IPS DF 19.7 (cell line): ENCODE results near the gene ATP6V1F.

Experiments used
- DNase-seq: peaks from one replicate; pipeline ENCODE4 v3.0.0-alpha.2; 2013; ENCODE audit warnings: low read depth, low spot score

ATP6V1F gene

DNA sequence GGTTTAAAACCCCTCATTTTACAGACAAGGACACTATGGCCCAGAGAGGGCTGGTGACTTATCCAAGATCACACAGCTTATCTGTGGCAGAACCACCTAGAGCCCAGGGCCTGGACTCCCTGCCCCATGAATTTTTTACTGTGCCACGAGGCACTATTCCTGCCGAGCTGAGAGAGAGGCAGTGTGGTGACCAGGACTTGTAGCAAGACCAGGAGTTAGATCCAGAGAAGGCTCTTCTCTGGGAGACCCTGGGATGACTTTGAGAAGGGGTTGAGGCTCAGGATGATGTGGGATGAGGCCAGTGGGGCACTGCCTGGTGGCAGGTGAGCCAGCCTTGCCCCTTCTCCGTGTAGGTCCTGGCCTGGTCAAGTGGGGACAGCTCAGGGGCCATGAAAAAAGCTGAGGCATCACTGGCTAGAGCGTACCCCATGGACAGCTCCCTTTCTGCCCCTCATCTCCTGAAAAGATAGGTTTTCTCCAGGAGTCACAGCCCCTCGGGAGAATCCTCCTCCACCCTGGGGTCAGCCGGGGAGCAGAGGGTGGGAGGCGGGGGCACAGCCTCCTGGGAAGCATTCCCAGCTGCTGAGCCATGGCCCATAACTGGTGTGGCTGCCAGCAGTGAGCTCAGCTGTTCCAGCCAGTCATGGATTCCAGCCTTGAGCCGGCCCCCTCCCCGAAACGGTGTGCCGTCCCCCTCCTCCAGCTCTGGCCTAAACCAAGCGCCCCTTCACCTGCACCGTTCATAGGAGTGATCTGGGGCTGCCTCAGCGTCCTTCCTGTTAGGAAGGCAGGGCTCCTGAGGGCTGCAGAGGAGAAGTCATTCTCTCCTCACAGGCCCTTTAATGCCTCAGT is 26.6 kb upstream of the ATP6V1F start:
- no peak for DNase-seq

DNA sequence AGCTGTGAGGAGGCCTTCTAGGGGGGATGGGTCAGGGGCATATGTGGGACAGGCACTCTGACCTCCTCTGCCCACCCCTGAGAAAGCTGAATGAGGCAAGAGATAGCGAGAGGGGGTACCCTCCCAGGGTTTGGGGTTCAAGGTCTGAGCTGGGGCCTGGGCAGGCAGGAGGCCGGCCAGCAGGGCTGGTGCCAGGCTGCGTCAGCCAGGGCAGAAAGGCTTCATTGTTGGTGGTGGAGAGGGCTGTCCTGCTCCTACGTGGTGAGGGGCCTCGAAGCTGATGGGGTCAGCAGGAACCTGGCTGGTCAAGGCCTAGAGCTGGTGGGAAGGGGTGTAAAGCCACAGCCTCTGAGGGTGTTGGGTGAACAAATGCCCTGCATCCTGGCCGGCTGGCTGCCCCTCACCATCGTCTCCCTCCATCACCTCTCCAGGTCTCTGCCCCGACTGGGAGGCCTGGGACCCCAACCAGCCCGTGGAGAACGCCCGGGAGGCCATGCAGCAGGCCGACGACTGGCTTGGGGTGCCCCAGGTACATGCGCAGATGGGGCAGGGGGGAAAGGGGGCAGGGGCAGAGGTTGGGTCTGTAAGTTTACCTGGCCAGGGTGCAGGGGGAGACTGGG is 25.8 kb upstream of the ATP6V1F start:
- DNase-seq, result no peak

DNA sequence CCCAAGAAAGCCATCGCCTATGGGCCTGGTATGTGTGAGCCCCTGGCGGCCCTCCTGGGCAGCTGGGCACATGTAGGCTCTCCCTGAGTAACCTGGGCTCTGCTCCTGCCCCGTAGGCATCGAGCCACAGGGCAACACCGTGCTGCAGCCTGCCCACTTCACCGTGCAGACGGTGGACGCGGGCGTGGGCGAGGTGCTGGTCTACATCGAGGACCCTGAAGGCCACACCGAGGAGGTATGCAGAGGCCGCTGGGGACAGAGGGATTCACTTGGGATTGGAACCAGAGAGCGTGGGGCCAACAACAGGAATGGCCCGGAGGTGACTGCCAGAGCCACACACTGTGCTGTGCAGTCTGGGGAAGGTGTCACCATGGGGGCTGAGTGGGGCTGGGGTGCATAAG is 25.1 kb upstream of the ATP6V1F start:
- DNase-seq, result no peak

DNA sequence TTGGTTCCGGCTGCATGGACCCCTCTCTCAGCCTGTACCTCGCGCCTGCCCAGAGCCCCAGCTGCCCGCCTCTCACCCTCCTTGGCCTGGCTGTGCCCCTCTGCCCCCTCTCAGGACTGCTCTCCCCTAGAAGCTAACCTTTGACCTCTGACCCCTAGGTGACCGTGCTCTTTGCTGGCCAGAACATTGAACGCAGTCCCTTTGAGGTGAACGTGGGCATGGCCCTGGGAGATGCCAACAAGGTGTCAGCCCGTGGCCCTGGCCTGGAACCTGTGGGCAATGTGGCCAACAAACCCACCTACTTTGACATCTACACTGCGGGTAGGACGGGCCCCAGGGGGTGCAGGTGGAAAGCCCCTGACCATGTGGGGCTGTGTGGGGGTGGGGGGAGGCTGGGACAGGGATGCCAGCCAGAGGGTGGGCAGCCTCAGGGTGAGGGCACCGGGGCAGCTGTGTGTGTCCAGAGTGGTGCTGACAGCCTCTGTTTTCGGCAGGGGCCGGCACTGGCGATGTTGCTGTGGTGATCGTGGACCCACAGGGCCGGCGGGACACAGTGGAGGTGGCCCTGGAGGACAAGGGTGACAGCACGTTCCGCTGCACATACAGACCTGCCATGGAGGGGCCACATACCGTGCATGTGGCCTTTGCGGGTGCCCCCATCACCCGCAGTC is 24.4 kb upstream of the ATP6V1F start:
- no peak for DNase-seq

DNA sequence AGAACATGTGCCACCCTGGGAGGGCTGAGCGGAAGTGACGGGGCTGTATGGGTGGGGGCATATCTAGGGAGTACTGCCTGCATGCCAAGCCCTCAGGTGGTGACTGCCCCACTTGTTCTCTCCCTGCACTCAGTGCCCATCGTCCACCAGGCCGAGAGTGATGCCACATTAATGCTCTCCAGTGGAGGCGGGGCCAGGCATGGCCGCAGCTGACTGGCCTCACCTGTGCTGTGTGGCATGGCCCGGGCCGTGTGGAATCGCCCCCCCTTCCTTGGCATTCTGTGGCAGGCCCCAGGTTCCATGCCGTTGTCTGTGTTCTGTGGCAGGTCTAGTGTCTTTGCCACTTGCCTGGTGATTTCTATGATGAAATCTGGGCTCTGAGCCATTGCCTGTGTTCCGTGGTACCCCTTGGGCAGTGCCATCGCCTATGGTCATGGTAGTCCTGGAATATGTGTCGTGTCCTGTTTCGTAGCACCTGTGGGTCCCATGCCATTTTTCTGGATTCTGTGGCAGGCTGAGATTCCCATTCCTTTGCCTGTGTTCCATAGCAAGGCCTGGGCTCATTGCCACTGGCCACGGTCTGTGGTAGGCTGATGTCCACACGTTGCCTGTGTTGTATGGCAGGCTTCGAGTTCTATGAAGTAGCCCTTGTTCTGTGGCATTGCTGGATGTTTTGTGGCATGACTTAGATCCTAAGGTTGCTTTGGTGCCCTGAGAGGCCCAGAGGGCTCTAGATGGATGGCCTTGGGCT is 23.5 kb upstream of the ATP6V1F start:
- DNase-seq, result no peak

DNA sequence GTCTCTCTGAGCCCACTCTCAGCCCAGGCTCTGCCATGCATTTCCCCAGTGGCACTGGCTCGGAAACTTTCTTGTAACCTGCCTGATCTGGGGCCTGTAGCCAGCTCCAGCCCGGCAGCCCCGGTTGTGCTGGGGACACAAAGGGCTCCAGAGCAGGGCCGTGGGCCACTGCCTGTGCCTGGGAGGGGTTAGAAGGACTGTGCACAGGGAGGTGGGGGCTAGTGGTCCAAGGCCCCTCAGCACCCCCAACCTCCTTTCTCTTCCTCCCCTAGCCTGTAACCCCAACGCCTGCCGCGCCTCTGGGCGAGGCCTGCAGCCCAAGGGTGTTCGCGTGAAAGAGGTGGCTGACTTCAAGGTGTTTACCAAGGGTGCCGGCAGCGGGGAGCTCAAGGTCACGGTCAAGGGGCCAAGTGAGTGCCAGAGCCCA is 22.9 kb upstream of the ATP6V1F start:
- no peak for DNase-seq

DNA sequence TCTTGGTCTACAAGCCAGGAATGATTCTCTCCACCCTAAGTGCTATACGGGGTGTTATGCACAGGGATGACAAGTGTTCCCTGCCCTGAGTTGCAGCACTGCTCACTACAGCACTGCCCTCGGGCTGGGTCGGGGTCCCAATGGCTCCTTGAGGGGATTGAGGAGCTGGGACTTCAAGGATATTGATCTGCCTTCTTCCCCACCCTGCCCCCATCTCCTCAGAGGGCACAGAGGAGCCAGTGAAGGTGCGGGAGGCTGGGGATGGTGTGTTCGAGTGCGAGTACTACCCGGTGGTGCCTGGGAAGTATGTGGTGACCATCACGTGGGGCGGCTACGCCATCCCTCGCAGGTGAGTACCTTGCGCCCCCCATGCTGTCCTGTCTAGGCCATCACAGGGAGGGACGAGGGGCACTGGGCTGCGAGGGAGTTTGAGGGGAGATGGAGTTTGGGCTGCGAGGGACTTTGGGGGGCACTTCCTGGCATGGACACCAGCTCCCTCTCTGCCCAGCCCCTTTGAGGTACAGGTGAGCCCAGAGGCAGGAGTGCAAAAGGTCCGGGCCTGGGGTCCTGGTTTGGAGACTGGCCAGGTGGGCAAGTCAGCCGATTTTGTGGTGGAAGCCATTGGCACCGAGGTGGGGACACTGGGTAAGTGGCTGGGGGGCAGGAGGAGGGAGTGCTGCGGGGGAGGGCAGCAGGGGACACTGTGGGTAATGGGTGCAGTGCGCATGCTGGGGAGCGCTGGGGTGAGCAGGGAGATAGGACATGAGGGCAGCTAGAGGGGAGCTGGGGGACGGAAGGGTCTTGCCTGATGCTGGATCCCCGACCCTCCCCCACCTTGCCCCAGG is 22.1 kb upstream of the ATP6V1F start:
- no peak for DNase-seq

DNA sequence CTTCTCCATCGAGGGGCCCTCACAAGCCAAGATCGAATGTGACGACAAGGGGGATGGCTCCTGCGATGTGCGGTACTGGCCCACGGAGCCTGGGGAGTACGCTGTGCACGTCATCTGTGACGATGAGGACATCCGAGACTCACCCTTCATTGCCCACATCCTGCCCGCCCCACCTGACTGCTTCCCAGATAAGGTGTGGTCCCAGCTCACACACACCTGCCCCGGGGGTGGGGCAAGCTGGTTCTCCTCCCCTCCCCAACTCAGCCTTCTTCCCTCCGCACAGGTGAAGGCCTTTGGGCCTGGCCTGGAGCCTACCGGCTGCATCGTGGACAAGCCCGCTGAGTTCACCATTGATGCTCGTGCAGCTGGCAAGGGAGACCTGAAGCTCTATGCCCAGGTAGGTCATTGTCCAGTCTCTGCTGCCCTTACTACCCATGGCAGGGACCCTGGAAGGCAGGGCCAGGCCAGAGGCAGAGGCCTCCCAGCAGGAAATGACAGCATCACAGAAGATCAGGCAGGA is 21.4 kb upstream of the ATP6V1F start:
- no peak for DNase-seq

DNA sequence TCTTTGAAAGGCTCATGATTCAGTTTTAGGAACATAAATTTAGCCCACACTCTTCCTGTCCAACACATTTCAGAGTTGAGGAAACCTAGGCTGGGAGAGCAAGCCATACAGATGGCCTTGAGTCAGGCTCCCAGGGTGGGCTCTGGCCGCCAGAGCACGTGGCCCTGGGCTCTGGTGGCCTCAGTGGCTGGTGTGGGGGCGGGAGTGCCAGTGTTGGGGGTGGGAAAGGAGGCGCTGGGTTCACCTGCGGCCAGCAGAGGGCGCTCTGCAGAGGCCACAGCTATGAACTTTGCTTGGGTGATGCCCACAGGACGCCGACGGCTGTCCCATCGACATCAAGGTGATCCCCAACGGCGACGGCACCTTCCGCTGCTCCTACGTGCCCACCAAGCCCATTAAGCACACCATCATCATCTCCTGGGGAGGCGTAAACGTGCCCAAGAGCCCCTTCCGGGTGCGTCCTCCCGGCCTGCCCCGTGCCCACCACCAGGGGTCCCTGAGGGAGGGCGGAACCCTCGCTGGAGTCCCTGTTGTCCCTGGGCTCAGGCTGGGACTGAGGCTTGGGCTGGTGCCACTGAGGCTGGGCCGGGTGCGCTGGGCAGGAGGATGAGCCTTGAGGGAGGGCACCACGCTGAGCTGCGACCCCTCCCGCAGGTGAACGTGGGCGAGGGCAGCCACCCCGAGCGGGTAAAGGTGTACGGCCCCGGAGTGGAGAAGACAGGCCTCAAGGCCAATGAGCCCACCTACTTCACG is 20.6 kb upstream of the ATP6V1F start:
- no peak for DNase-seq

DNA sequence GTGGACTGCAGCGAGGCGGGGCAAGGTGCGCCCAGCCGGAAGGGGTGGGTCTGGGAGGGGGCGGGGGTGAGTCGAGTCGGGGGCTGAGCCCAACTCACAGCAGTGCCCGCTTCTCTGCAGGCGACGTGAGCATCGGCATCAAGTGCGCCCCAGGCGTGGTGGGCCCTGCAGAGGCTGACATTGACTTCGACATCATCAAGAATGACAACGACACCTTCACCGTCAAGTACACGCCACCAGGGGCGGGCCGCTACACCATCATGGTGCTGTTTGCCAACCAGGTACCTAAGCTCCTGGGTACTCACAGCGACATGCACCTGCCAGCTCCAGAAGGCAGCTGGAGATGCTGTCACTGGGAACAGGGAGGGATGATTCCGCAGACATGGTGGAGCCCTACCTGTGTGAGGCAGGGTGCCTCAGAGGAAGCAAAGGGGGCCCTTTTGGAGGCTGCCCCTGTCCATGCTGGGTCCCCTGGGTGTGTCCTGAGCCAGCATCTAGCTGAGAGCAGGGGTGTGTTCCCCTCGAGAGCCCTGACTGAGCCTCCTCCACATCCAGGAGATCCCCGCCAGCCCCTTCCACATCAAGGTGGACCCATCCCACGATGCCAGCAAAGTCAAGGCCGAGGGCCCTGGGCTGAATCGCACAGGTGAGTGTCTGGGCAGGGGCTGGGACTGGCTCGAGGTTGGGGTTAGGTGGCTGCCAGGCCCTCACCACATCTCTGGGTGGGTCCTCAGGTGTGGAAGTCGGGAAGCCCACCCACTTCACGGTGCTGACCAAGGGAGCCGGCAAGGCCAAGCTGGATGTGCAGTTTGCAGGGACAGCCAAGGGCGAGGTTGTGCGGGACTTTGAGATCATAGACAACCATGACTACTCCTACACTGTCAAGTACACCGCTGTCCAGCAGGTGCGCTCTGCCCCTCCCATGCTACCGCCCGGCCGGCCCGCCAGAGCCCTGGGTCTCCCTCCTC is 19.7 kb upstream of the ATP6V1F start:
- no peak for DNase-seq

DNA sequence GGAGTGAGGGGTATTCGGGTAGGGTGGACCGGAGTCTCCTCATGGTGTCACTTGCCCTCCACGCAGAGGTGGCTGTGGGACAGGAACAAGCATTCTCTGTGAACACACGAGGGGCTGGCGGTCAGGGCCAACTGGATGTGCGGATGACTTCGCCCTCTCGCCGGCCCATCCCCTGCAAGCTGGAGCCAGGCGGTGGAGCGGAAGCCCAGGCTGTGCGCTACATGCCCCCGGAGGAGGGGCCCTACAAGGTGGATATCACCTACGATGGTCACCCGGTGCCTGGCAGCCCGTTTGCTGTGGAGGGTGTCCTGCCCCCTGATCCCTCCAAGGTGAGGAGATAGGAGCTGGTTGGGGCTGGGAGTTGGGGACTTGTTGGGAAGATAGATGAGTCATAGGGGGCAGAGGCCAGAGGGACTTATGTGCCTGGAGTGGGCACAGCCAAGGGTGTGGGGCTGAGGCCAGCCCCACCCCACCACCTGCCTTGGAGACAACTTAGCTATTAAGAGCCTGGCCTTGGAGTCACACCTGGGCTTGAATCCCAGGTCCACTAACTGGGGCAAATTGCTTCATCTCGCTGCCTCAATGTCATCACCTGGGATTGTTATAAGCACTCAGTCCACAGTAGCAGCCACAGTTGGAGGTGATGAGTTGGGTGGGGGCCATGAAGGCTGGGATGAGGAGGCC is 18.6 kb upstream of the ATP6V1F start:
- DNase-seq, result no peak

DNA sequence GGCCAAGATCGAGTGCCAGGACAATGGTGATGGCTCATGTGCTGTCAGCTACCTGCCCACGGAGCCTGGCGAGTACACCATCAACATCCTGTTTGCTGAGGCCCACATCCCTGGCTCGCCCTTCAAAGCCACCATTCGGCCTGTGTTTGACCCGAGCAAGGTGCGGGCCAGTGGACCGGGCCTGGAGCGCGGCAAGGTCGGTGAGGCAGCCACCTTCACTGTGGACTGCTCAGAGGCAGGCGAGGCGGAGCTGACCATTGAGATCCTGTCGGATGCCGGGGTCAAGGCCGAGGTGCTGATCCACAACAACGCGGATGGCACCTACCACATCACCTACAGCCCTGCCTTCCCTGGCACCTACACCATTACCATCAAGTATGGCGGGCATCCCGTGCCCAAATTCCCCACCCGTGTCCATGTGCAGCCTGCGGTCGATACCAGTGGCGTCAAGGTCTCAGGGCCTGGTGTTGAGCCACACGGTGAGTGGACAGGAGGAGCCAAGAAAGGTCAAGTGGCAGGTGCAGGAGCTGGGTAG is 17.8 kb upstream of the ATP6V1F start:
- DNase-seq, result no peak

DNA sequence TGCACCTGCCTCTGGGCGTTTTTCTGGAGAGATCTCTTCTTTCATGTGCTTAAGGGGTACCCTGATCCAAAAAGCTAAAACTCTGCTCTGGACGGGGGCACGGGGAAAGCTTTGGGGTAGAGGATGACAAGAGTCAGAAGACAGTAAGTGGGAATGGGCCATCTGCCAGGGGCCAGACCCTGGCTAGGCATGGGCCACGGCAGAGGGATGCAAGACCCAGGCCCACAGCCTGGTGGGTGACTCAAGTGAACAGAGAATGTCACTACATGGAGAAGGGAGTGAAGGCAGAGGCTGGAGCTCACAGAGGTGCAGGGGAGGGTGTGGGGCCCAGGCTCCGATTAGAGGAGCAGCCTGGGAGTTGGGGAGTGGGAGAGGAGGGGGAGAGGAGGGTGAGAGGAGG is 17.2 kb upstream of the ATP6V1F start:
- no peak for DNase-seq

DNA sequence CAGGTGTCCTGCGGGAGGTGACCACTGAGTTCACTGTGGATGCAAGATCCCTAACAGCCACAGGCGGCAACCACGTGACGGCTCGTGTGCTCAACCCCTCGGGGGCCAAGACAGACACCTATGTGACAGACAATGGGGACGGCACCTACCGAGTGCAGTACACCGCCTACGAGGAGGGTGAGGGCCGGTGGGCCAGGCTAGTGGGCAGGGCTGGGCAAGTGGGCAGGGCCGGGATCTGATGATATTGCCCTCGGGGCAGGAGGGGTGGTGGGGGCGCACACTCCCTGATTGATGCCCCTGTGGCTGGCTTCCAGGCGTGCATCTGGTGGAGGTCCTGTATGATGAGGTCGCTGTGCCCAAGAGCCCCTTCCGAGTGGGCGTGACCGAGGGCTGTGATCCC is 16.7 kb upstream of the ATP6V1F start:
- DNase-seq, result no peak

DNA sequence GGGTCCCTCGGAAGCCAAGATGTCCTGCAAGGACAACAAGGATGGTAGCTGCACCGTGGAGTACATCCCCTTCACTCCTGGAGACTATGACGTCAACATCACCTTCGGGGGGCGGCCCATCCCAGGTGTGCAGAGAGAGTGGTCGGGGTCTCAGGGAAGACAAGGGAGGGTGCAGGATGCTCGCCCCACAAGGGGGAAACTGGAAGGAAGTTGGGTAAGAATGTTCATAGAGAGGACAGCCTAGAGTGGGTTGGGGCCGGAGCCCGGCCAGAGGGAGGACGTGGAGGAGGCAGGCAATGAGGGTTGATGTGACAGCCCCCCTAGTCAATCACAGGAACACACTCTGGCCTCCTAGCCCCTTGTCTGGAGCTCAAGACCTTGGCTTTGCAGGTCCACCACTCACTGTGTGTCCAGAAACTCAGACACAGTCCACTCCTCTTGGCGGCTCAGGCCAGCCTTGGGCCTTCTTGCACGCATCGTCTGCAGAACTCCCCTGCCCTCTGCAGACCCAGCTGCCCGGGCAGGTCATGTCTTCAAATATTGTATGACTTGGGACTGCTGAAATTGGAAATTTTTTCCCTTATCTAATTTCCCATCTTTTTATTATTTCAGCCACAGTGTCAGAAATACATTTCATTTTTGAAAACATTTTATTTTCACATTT is 15.7 kb upstream of the ATP6V1F start:
- no peak for DNase-seq

DNA sequence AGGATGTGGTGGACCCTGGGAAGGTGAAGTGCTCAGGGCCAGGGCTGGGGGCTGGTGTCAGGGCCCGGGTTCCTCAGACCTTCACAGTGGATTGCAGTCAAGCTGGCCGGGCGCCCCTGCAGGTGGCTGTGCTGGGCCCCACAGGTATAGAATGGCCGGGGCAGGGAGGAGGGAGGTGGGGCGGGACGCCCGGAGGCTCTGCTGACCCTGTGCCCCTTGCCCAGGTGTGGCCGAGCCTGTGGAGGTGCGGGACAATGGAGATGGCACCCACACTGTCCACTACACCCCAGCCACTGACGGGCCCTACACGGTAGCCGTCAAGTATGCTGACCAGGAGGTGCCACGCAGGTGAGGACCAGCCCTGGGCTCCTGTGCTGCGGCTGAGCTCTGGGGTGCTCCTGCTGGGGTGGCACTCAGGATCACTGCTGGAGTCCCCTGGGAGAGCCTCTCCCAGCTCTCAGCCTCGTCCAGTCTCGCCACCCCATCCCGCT is 14.9 kb upstream of the ATP6V1F start:
- DNase-seq, result no peak
